Measurements from ENCODE around the gene HERC5. TPM values are rescaled to one million over a fixed set of nuclear protein-coding genes. Genes with fewer than 3 reads are reported as not detected.

Gene HERC5
- total RNA-seq, 1 experiment from 2014 or later = 17.2 TPM

DNA sequence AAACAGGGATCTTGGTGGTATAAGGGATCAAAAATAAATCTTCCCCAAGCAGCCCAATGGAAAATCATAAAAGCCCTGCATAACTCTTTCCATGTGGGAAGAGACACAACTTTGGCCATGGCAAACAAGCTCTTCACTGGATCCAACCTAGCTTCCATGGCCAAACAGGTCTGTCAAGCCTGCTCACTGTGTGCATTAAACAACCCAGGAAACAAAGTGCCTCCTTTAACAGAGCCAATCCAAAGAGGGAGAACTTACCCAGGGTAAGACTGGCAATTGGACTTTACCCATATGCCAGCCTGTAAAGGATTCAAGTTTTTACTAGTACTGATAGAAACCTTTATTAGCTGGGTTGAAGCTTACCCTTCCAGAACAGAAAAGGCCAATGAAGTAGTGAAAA, 7.6 kb upstream of the HERC5 start:
- H3K36me3 Mint-ChIP-seq (ENCODE audit: insufficient read depth in 1 of 3, low read depth in 3 of 3) = peaks cover 3 to 9% (median 5%) of the 10 kb centered on the region in 3 experiments; a peak in 6 of 7 replicates
- TF ChIP-seq, protein P1, sequence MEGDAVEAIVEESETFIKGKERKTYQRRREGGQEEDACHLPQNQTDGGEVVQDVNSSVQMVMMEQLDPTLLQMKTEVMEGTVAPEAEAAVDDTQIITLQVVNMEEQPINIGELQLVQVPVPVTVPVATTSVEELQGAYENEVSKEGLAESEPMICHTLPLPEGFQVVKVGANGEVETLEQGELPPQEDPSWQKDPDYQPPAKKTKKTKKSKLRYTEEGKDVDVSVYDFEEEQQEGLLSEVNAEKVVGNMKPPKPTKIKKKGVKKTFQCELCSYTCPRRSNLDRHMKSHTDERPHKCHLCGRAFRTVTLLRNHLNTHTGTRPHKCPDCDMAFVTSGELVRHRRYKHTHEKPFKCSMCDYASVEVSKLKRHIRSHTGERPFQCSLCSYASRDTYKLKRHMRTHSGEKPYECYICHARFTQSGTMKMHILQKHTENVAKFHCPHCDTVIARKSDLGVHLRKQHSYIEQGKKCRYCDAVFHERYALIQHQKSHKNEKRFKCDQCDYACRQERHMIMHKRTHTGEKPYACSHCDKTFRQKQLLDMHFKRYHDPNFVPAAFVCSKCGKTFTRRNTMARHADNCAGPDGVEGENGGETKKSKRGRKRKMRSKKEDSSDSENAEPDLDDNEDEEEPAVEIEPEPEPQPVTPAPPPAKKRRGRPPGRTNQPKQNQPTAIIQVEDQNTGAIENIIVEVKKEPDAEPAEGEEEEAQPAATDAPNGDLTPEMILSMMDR (conservative IDR thresholded peaks at IDR 0.05) = no peak

More for the DNA sequence above, 7.6 kb upstream of the HERC5 start:
- no peaks in the 10 kb centered on the region for H4K20me1 ChIP-seq (ENCODE audit: control insufficient read depth, insufficient read depth, insufficient read length)
- no peak overlapping the region for H3K9ac ChIP-seq (ENCODE audit: extremely low read depth, insufficient read length, low read length)
- no peaks in the 10 kb centered on the region for H3K23me2 ChIP-seq (ENCODE audit: insufficient read length, low read depth, low read length, poor library complexity, severe bottlenecking)
- H4K91ac ChIP-seq (ENCODE audit: insufficient read length, low read depth, low read length) = no peak overlapping the region
- no peak overlapping the region for H2BK5ac ChIP-seq (ENCODE audit: insufficient read length, low read length)
- DNase-seq = no peak
- no peak overlapping the region for H3T11ph ChIP-seq (ENCODE audit: low read length)
- Mint-ChIP-seq H3K4me1 (peaks cover 13 to 24% of the 10 kb centered on the region in 2 experiments), H3K9me3 (peaks cover 2 to 4% of the 10 kb centered on the region in 2 experiments; a peak in 3 of 5 replicates), H3K4me3 (no peak overlapping the region), H3K27ac (no peak overlapping the region), H3K27me3 (ENCODE audit: low read depth) (no peaks in the 10 kb centered on the region)
- H3K9me3 ChIP-seq (ENCODE audit: control insufficient read depth, low read depth, low read length) = no peaks in the 10 kb centered on the region
- no peaks in the 10 kb centered on the region for H3K79me1 ChIP-seq (ENCODE audit: insufficient read depth, low read depth, low read length, poor library complexity, severe bottlenecking)
- H2BK20ac ChIP-seq (ENCODE audit: low read depth, low read length, poor library complexity, severe bottlenecking) = no peak overlapping the region
- H3K27me3 ChIP-seq (ENCODE audit: insufficient read depth, low read length) = no peaks in the 10 kb centered on the region
- no peak overlapping the region for H3K4ac ChIP-seq (ENCODE audit: low read depth, low read length)
- no peak overlapping the region for H4K8ac ChIP-seq (replicated peaks; ENCODE audit: insufficient read length, low read depth, low read length)
- no peak overlapping the region for H3K27ac ChIP-seq (ENCODE audit: insufficient read length, low read depth, low read length)
- H2BK120ac ChIP-seq (ENCODE audit: low read depth, low read length, poor library complexity, severe bottlenecking) = no peak overlapping the region
- H3K4me2 ChIP-seq (ENCODE audit: insufficient read depth, insufficient read length, low read length) = no peak overlapping the region
- no peak overlapping the region for H2AFZ ChIP-seq (ENCODE audit: low read length)
- H3K18ac ChIP-seq (ENCODE audit: insufficient read length, low read depth, low read length) = no peak overlapping the region
- H2BK15ac ChIP-seq (ENCODE audit: low read depth, low read length) = no peak overlapping the region
- no peak overlapping the region for H3K23ac ChIP-seq (ENCODE audit: insufficient read length, low read depth, low read length)
- no peak overlapping the region for H3K56ac ChIP-seq (ENCODE audit: insufficient read length, low read depth, low read length)
- no peaks in the 10 kb centered on the region for H3K79me2 ChIP-seq (ENCODE audit: insufficient read depth, low read length)
- H3K14ac ChIP-seq (ENCODE audit: insufficient read depth, low read length) = no peak overlapping the region
- H3K4me1 ChIP-seq (ENCODE audit: insufficient read depth, low read length) = no peaks in the 10 kb centered on the region
- no peak overlapping the region for H2AK5ac ChIP-seq (ENCODE audit: insufficient read length, low read length)
- no peak overlapping the region for H4K5ac ChIP-seq (ENCODE audit: insufficient read length, low read depth, low read length)
- H2BK12ac ChIP-seq (ENCODE audit: insufficient read length, low read depth, low read length) = no peak overlapping the region
